Hepatocyte (in vitro differentiated cells): ENCODE results near the gene MR1. TPM values are rescaled to one million over a fixed set of nuclear protein-coding genes. Genes with fewer than 3 reads are reported as not detected.
A peak's percentile ranks its signal among the peaks of the same experiment; 100 is the strongest.
"Not testable (repeated sequence)": the region's sequence is repeated elsewhere in the genome, so short reads cannot be mapped to it uniquely, and the experiment has no call there.

Experiments used
- DNase-seq: peaks from one replicate; pipeline ENCODE4 v3.0.0-alpha.2; 2016; ENCODE audit warnings: low spot score
- H2AFZ ChIP-seq: fragments of 200-600 bp; sonication (generic); 2 replicates; pipeline ENCODE4 v1.6.0; 2016; ENCODE audit warnings: antibody characterized with exemption, mild to moderate bottlenecking
- H3K27ac ChIP-seq: fragments of 200-600 bp; sonication (generic); 2 replicates; pipeline ENCODE4 v1.5.1; 2016; ENCODE audit warnings: mild to moderate bottlenecking
- H3K27me3 ChIP-seq: fragments of 200-600 bp; sonication (generic); 2 replicates; pipeline ENCODE4 v1.6.1; 2016
- H3K36me3 ChIP-seq: fragments of 200-600 bp; sonication (generic); replicated peaks from 2 replicates; pipeline ENCODE4 v1.5.1; 2016; ENCODE audit warnings: low read depth; ENCODE audit not compliant: insufficient read depth
- H3K4me1 ChIP-seq: fragments of 200-600 bp; sonication (generic); 2 replicates; pipeline ENCODE4 v1.5.1; 2016; ENCODE audit warnings: mild to moderate bottlenecking, moderate library complexity; ENCODE audit not compliant: insufficient read depth
- H3K4me2 ChIP-seq: fragments of 200-600 bp; sonication (generic); 2 replicates; pipeline ENCODE4 v1.6.0; 2016
- H3K4me3 ChIP-seq: fragments of 200-600 bp; sonication (generic); 2 replicates; pipeline ENCODE4 v1.5.1; 2016; ENCODE audit warnings: mild to moderate bottlenecking
- H3K79me2 ChIP-seq: fragments of 200-600 bp; sonication (generic); 2 replicates; pipeline ENCODE4 v1.6.0; 2017; ENCODE audit warnings: mild to moderate bottlenecking
- H3K9me2 ChIP-seq: fragments of 200-600 bp; sonication (generic); replicated peaks from 2 replicates; pipeline ENCODE4 v1.6.0; 2017; ENCODE audit warnings: mild to moderate bottlenecking; ENCODE audit not compliant: insufficient read depth
- H3K9me3 ChIP-seq: fragments of 200-600 bp; sonication (generic); 2 replicates; pipeline ENCODE4 v1.5.1; 2016; ENCODE audit warnings: low read depth, mild to moderate bottlenecking
- H4K20me1 ChIP-seq: fragments of 200-600 bp; sonication (generic); 2 replicates; pipeline ENCODE4 v1.6.0; 2016; ENCODE audit warnings: mild to moderate bottlenecking; ENCODE audit not compliant: insufficient read depth, poor library complexity, severe bottlenecking
- CTCF ChIP-seq: fragments of 200-600 bp; sonication (generic); IDR thresholded peaks from 2 replicates; pipeline ENCODE4 v1.5.1; 2016; ENCODE audit warnings: antibody characterized with exemption, mild to moderate bottlenecking; ENCODE audit not compliant: poor library complexity
- EZH2 ChIP-seq: fragments of 200-600 bp; sonication (generic); IDR thresholded peaks from 2 replicates; pipeline ENCODE4 v1.6.1; 2016; ENCODE audit warnings: antibody characterized with exemption, mild to moderate bottlenecking, borderline replicate concordance
- EZH2phosphoT487 ChIP-seq: fragments of 200-600 bp; sonication (generic); IDR thresholded peaks from one replicate; pipeline ENCODE4 v1.6.1; 2018; ENCODE audit warnings: antibody characterized with exemption, mild to moderate bottlenecking, low read depth, moderate library complexity; ENCODE audit not compliant: unreplicated experiment, severe bottlenecking
- WGBS: methylation state at CpG from one replicate; pipeline ENCODE4 v1.1.6; 2016; ENCODE audit warnings: low lambda C conversion rate; ENCODE audit errors: missing lambda C conversion rate; 5-methylcytosine and 5-hydroxymethylcytosine counted together
- polyA plus RNA-seq: library from polyadenylated mRNA; unstranded; fragments of >200 nt; fragmentation: Nextera tagmentation; extraction: Ambion mirVana; gene quantifications from 2 replicates; pipeline ENCODE4 v1.2.1, GENCODE V29; 2016
- total RNA-seq: library from RNA; depleted of rRNA; stranded (reverse); fragments of >200 nt; gene quantifications from 2 replicates; pipeline ENCODE4 v1.2.3, GENCODE V29; 2014

The MR1 gene
- total and polyA plus RNA-seq, 2 experiments from 2014 or later, result 8.9 to 10.6 TPM

DNA sequence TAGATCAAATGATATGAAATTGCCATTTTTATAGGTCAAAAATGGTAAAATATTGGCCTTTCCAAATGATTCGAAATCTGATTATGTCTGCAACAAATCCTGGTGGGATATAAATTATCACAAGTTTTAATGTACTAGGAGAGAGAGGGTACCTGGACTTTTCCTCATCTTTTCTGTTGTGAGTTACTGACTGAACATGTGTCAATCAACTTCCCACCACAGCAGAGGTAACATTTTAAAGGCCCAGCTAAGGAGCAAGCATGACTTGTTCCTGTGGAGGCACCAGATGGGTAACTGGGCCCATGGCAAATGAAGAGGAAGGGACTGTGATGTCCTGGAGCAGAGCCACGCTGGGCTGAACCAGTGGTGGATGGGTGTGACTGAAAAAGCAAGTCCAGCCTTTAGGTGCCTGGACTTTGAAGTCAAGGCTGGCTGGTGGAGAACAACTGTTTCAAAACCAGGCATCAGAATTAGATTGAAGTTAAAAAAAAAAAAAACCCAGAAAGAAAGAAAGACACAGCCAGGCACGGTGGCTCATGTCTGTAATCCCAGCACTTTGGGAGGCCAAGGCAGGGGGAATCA lies 6.6 kb downstream of the MR1 start:
- no peak overlapping the region for H3K4me3 ChIP-seq
- no peak overlapping the region for H2AFZ ChIP-seq
- H3K27ac ChIP-seq, result no peak overlapping the region
- peaks cover 14% of the 10 kb centered on the region for H3K4me1 ChIP-seq
- H3K9me3 ChIP-seq, result no peaks in the 10 kb centered on the region
- H3K9me2 ChIP-seq, result no peaks in the 10 kb centered on the region
- no peak overlapping the region for H3K4me2 ChIP-seq
- 75% methylated on average over 3 of the region's 3 CpGs for WGBS
- DNase-seq, result peak; percentile 24
- no peaks in the 10 kb centered on the region for H4K20me1 ChIP-seq
- no peaks in the 10 kb centered on the region for H3K27me3 ChIP-seq
- H3K79me2 ChIP-seq, result no peaks in the 10 kb centered on the region
- no peaks in the 10 kb centered on the region for H3K36me3 ChIP-seq
- no peak for TF ChIP-seq EZH2phosphoT487
- TF ChIP-seq CTCF, result no peak
- TF ChIP-seq EZH2, result no peak

DNA sequence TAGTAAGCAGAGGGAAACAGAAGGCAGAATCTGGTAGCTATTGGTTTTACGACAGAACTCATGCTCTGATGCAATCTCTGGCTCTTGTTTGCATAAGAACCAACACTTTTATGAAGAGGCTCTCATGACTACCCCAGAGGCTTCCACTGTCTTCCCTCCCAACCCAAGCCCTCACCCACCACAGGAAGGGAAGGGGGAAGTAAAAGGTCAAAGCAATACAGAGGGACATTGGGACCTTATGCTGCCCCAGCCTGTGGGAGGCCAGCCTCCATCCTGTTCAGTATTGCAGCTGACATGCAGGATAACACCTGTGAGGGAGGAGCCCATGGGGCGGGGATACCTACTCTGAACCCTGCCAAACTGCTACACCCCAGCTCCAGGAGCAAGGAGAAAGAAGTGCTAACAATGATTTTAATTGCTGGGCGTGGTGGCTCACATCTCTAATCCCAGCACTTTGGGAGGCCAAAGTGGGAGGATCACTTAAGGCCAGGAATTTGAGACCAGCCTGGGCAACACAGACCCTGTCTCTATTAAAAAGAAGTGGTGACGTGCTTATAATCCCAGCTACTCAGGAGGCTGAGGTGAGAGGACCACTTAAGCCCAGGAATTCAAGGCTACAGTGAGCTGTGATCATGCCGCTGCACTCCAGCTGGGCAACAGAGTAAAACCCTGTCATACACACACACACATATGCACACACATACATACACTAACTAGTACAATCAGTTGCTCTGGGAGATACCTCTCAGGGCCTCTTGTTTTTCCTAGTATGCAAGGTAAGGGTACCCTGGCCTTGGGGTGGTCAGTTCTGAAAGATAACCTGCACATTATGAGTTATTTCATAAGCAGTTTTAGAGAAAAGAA lies 9.5 kb downstream of the MR1 start:
- H3K4me3 ChIP-seq, result no peak overlapping the region
- H3K79me2 ChIP-seq, result no peaks in the 10 kb centered on the region
- peak overlapping the region; percentile 9 for H3K4me2 ChIP-seq
- H3K27me3 ChIP-seq, result no peaks in the 10 kb centered on the region
- H3K9me2 ChIP-seq, result no peaks in the 10 kb centered on the region
- H3K4me1 ChIP-seq, result peaks cover 14% of the 10 kb centered on the region
- 55% methylated on average over 5 of the region's 5 CpGs for WGBS
- TF ChIP-seq EZH2 (no peak), CTCF (no peak), EZH2phosphoT487 (no peak)
- no peaks in the 10 kb centered on the region for H4K20me1 ChIP-seq
- peak; percentile 65 for DNase-seq
- no peaks in the 10 kb centered on the region for H3K36me3 ChIP-seq
- peak overlapping the region; percentile 70 for H3K27ac ChIP-seq
- no peaks in the 10 kb centered on the region for H3K9me3 ChIP-seq
- no peak overlapping the region for H2AFZ ChIP-seq

GRCh38 chr1:181044449-181044966 lies 10.7 kb downstream of the MR1 start:
- no peaks in the 10 kb centered on the region for H3K36me3 ChIP-seq
- H3K27ac ChIP-seq, result peak overlapping the region; percentile 86
- H4K20me1 ChIP-seq, result no peaks in the 10 kb centered on the region
- no peaks in the 10 kb centered on the region for H3K79me2 ChIP-seq
- H3K9me3 ChIP-seq, result no peaks in the 10 kb centered on the region
- peak; percentile 85 for DNase-seq
- H3K27me3 ChIP-seq, result no peaks in the 10 kb centered on the region
- H3K4me2 ChIP-seq, result peak overlapping the region; percentile 6
- 64% methylated on average over 5 of the region's 5 CpGs for WGBS
- TF ChIP-seq CTCF, result no peak
- no peaks in the 10 kb centered on the region for H3K9me2 ChIP-seq
- H3K4me1 ChIP-seq, result peaks cover 14% of the 10 kb centered on the region
- H2AFZ ChIP-seq, result no peak overlapping the region
- H3K4me3 ChIP-seq, result no peak overlapping the region

DNA sequence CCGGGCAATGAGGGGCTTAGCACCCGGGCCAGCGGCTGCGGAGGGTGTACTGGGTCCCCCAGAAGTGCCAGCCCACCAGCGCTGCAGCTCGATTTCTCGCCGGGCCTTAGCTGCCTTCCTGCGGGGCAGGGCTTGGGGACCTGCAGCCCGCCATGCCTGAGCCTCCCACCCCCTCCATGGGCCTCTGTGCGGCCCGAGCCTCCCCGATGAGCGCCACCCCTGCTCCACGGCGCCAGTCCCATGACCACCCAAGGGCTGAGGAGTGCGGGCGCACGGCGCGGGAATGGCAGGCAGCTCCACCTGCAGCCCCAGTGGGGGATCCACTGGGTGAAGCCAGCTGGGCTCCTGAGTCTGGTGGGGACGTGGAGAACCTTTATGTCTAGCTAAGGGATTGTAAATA lies 12.2 kb downstream of the MR1 start:
- H3K79me2 ChIP-seq, H3K9me2 ChIP-seq, H3K27me3 ChIP-seq, DNase-seq, H3K4me2 ChIP-seq, H3K27ac ChIP-seq, H3K36me3 ChIP-seq, H3K4me3 ChIP-seq, H3K9me3 ChIP-seq, H4K20me1 ChIP-seq, H2AFZ ChIP-seq: not testable (repeated sequence)
- peaks cover 14% of the 10 kb centered on the region for H3K4me1 ChIP-seq
- 96% methylated on average over 12 of the region's 22 CpGs for WGBS
